Stimulated activated CD8-positive, alpha-beta memory T cell treated with anti-CD3 and anti-CD28 coated beads, Interleukin-12 subunit alpha, Interleukin-12 subunit beta, amount 100 ng/mL, for 24 hours (primary cell): Measurements from ENCODE around the gene SNX11.
A peak's percentile ranks its signal among the peaks of the same experiment; 100 is the strongest.

Source experiments
- DNase-seq: peaks from one replicate; pipeline ENCODE4 v3.0.0-alpha.2; 2020; ENCODE audit errors: extremely low read depth

SNX11 gene

GRCh38 chr17:48095611-48096010 lies 12.0 kb upstream of the SNX11 start:
- no peak for DNase-seq

- DNase-seq, result no peak
Observed at GRCh38 chr17:48100160-48100559, 7.4 kb upstream of the SNX11 start.

DNA sequence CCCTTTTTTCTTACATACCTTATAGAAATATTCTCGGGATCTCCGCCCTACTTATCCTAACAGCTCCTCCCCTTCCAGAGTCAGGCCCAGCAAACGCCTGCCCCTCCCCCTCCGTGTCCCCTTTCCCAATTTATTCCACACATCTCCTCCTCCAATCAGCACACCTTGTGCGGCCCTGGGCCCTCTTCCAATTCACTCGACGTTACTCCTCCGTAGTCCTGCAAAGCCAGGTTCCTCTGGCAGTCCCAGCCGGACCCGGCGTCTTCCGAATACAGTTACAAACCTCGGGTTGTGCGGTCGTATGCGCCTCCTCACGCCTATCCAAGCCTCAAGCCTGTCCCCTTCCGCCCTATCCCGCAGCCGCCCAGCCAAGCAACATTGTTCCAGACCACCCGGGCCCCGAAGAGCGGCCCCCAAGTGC lies 7.0 kb upstream of the SNX11 start:
- DNase-seq, result no peak

- DNase-seq, result peak; percentile 89
Observed at GRCh38 chr17:48101012-48101720, 6.4 kb upstream of the SNX11 start, which contains the start of gene CBX1. CBX1 (minus strand) TSS chr17:48101478; CDS start chr17:48077004, 24,474 bp downstream.

DNA sequence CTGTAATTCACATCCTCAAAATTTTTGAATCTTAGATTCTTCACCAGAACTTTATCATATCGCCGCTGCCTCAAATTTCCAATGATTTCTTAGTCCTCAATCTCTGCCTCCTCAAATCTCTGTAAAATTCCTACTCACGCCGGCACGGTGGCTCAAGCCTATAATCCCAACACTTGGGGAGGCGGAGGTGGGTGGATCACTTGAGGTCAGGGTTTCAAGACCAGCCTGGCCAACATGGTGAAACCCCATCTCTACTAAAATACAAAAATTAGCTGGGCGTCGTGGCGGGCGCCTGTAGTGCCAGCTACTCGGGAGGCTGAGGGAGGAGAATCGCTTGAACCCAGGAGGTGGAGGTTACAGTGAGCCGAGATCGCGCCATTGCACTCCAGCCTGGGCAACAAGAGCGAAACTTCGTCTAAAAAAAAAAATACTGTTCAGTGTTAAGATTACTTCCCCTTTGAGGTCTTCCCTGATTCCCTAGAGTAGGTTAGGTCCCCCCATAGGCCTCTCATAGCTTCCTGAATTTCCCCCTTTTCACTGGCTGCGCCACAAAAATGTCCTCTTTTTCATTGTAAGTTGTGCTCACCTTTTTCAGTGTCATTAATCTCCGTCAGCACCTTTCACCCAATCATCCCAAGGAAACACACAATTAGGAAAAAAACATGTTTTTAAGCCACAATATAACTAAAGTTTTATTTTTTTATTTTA lies 5.4 kb upstream of the SNX11 start:
- DNase-seq, result no peak

GRCh38 chr17:48102798-48103715 lies 4.5 kb upstream of the SNX11 start:
- DNase-seq, result no peak

- DNase-seq, result no peak
Observed at GRCh38 chr17:48104440-48104839, 3.1 kb upstream of the SNX11 start.

GRCh38 chr17:48106802-48107136 lies 797 bp upstream of the SNX11 start:
- no peak for DNase-seq

GRCh38 chr17:48110761-48111160 lies 3.2 kb downstream of the SNX11 start:
- no peak for DNase-seq

DNA sequence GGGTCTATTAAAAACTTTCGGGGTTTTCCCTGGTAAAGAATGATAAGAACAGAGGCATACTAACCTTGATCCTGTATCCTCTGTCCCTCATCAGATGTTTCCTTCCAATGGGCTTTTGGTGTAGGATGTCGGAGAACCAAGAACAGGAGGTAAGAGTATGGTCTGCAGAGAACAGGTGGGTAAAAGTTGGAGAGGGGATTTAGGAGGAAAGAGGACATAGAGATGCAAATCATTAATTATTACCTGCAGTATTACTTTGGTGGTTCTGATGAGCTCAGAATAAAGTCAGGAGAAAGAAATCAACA lies 4.3 kb downstream of the SNX11 start:
- no peak for DNase-seq

- DNase-seq, result no peak
Observed at GRCh38 chr17:48113201-48113676, 5.7 kb downstream of the SNX11 start.

- DNase-seq, result no peak
Observed at GRCh38 chr17:48121923-48122664, 14.5 kb downstream of the SNX11 start.

- no peak for DNase-seq
Observed at GRCh38 chr17:48122665-48123045, 15.1 kb downstream of the SNX11 start.

DNA sequence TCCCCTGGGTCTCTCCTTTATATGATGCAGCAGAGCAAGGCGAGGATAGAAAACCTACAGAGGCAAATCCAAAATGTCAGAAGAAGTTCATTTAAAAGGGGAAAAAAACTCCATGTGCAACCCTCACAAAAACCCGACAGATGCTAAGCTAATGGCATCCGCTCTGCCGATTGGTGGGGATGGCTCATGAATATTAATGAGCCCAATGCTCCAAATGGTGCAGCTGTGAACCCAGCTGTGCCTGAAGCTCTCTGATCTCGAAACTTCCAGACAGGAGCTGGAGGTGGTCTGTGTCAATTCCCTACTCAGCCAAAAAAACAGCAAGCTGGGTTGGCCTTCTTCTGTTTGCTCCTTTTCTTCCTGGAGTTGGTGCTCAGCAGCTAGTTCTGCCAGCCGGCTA lies 15.5 kb downstream of the SNX11 start:
- no peak for DNase-seq

GRCh38 chr17:48123776-48124388 lies 16.3 kb downstream of the SNX11 start:
- no peak for DNase-seq

GRCh38 chr17:48125829-48126531 lies 18.4 kb downstream of the SNX11 start:
- DNase-seq, result no peak

- no peak for DNase-seq
Observed at GRCh38 chr17:48126532-48126850, 18.9 kb downstream of the SNX11 start.

- DNase-seq, result no peak
Observed at GRCh38 chr17:48127371-48128051, 19.9 kb downstream of the SNX11 start.

- DNase-seq, result no peak
Observed at GRCh38 chr17:48128400-48128799, 20.8 kb downstream of the SNX11 start.

- DNase-seq, result no peak
Observed at GRCh38 chr17:48129981-48130380, 22.4 kb downstream of the SNX11 start.
